Muscle of arm (tissue), 12 donors: ENCODE measurements around the gene ZNRF4. TPM values are rescaled to one million over a fixed set of nuclear protein-coding genes. Genes with fewer than 3 reads are reported as not detected.
A peak's percentile ranks its signal among the peaks of the same experiment; 100 is the strongest.

ENCODE experiments used
- DNase-seq: peaks from one replicate; pipeline ENCODE4 v3.0.0-alpha.2; 2013
- polyA plus RNA-seq, 12 donors: library from polyadenylated mRNA; unstranded; fragments of 120-200 nt; gene quantifications; one replicate each; pipeline ENCODE4 v1.2.1, GENCODE V29; 2013; ENCODE audit not compliant: insufficient read length in 12 of 12

ZNRF4 gene
- polyA plus RNA-seq, 12 donors, result not detected

DNA sequence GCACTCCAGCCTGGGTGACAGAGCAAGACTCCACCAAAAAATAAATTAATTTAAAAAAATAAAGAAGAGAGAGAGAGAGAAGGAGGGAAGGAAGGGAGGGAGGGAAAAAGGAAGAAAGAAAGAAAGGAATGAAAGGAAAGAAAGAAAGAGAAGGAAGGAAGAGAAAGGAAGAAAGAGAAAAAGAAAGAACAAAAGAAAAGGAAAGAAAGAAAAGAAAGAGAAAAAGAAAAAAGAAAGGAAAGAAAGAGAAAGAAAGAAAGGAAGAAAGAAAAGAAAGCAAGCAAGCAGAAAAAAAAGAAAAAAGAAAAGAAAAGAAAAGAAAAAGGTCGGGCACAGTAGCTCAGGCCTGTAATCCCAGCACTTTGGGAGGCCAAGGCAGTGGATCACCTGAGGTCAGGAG is 14.9 kb upstream of the ZNRF4 start:
- no peak for DNase-seq

DNA sequence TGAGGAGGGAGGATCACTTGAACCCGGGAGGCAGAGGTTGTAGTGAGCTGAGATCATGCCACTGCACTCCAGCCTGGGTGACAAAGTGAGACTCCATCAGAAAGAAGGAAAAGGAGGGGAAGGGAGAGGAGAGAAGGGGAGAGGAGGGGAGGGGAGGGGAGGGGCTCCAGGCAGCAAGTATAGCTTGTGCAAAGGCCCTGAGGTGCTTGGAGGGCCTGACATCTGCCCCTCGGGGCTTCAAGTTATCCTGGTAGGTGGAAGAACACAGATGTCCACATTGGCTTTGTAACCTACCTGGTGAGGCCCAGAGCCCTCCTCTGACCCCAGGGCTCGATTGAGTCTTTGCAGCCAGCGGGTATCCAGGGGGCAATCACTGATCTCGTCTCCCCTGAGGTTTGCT is 11.5 kb upstream of the ZNRF4 start:
- no peak for DNase-seq

DNA sequence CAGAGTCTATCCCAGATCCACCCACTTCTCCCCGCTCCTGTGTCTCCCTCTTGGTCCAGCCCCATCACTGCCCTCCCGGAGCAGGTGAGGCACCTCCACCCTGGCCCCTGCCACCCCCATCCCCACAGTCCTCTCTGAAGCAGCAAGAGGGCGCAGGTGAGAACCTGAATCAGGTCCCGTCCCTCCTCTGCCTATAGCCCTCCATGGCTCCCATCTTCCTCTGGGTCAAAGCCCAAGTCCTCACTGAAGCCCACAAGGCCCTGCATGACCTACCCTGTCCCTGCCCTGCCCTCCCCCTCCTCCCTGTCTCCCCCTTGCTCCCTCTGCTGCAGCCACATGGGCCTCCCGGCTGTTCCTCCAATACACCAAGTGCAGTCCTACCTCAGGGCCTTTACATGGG is 10.8 kb upstream of the ZNRF4 start:
- DNase-seq, result no peak

DNA sequence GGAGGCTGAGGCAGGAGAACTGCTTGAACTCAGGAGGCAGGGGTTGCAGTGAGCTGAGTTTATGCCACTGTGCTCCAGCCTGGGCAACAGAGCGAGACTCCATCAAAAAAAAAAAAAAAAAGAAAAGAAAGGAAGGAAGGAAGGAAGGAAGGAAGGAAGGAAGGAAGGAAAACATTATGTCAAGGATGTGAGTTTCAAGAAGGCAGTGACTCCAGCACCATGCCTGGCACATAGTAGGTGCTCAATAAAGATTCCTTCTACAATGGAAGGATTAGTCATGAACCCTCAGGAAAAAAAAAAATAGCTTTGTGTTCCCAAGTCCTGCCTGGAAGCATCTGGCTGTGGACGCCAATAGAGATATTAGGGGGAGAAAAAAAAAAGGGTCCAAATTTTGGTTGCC is 10.1 kb upstream of the ZNRF4 start:
- DNase-seq, result no peak

DNA sequence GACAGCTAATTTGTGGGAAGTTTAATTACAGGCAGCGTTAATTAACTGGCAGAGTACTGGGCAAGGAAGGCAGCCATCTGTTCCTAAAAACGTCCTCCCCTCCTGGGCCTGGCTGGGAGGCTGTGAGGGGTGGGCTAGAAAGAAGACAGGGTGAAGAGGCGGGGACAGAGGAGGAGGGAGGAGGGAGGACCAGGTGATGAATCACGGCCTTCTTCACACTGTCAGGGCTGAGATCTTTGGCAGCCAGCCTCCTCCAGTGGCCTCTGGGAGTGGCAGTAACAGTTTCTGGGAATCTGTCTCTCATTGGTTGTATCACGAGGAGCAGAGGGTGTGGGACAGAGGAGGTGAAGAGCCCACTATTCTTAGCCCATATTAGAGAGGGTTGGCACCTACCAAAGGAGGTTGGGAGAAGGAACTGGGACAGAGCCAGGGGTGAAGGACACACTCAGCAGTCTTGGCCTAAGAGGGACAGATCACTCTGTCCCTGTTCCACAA is 9.6 kb upstream of the ZNRF4 start:
- DNase-seq, result no peak

DNA sequence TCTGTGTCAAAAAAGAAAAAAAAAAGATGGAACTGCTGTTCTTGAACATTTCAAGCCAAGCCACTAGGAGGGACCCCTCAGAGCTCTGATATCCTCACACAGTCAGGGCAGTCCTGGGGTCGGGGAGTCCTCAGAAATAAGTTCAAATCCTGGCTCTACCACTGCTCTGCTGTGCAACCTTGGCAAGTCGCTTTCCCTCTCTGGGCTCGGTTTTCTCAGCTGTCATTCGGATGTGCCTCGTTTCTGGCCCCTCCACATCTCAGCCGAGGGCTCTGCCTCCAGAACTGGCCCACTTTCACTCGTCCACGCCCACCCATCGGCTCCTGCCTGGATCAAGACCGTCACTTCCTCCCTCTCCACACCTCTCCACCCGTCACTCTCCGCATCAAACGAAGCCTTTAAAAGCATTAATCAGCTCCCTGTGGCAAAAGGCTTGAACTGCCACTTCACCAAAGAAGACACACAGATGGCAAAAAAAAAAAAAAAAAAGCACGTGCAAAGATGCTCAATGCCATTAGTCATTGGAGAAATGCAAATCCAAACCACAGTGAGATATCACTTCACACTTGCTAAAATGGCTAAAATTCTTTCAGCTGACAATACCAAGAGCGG is 7.4 kb upstream of the ZNRF4 start:
- no peak for DNase-seq

DNA sequence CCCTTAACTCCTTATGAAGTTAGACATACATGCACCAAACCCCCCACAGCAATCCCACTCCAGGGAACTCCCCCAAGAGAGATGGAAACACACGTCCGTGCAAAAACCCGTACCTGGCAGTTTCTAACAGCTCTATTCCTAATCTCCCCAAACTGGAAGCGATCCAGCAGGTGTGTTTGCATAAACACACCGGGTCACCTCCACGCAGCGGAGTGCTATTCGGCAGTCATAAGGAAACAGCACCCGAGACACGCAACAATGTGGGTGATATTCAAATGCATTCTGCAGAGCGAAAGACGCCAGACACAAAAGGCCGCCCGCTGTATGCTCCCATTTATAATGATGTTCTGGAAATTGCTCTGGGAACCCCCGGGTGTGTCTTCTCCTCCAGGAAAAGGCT is 6.8 kb upstream of the ZNRF4 start:
- DNase-seq, result no peak

DNA sequence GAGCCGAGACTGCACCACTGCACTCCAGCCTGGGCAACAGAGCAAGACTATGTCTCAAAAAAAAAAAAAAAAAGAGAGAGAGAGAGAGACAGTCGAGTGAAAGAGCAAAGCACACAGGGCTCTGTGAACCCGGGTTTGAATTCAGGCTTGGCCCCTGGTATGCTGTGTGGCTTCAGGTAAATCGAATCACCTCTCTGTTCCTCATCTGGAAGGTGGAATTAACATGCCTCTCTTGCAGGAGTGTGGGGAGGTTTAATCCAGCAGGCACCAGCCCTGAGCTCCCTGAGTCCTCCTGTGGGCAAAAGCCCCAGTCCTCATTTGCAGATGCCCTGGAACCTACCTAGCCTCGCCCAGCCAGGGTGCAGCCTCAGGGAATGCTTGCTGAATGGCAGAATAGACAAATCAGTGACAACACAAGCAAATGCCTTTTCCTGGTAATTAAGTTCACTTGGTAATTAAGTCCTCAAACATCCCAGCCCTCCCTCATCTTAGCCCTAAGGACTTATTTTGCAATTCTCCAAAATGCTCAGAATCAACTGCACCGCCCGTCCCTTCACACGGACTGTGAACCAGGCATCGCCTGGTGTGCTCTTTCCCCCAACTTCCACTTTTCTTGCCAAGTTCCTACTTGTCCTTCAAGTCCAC is 4.6 kb upstream of the ZNRF4 start:
- DNase-seq, result no peak

DNA sequence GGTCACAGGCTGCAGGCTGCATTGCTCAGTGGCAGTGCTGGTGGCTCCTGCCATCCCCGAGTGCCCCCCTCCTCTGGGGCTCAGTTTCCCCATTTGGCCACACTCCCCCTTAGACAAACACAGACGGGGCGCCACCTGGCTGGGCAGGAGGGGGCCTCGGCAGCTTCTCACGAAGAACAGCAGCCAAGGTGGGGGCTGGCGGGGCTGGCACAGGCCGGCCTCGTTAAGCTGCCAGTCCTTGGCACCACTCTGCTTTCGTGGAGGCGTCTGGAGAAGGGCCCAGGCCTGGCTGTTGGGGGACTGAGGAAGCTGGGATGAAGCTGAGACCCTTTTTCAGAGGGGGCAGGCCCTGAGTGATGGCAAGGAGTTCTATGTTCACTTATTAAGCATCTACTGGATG is 3.7 kb upstream of the ZNRF4 start:
- no peak for DNase-seq

DNA sequence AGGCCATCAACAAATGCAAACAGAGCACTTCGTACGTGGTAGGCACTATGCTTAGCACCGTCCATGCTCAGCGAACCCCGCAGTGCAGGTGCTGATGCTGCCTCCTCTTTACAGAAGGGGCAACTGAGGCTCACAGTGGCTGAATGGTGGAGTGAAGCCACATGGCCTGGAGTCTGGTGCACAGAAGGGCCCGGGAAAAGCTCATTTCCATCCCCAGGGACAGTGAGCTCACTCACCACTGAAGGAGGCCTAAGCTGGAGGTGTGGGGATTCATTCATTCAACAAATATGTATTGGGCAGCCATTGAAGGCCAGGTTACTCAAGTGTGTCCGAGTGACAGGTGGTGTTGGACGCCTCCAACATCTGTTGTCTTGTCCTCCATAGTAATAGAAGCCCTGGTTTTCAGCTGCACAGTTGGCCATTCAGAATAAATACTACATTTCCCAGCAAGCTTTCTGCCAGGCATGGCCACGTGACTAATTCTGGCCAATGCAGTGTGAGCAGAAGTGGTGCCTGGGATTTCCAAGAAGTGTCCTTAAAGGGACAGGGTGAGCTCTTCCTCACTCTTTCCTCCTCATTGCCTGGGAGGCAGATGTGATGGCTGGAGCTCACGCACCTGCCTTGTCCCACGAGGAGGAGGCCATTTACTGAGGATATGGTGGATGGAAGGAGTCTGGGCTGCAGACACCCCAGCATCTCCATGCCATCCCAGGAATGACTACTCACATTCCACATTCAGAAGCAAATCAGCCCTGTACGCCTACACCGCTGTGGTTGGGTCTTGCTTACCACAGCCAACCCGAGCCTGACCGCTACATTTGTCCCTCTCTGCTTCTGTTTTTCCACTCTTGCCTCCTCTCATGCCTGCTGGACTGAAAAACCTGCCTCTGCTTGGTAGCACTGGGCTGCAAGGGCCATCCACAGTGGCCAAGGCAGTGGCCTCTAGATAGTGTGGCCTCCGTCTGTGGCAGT is 2.3 kb upstream of the ZNRF4 start:
- DNase-seq, result no peak

DNA sequence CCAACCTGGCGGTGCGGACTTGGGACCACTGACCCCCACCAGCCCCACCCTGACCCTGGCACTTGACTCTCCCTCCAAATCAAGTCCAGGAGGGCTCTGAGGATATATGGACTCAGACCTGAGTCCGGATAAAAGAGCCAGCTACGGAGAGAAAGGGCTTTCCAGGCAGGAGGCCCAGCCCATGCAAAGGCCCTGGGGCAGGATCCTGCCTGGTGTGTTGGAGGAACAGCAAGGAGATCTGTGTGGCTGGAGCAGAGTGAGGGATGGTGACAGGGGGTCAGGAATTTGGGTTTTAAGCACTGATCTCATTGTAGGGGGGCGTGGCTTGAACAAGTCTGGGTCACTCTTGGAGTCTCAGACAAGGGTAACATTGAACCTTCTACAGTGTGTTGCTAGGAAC is 474 bp upstream of the ZNRF4 start:
- no peak for DNase-seq

DNA sequence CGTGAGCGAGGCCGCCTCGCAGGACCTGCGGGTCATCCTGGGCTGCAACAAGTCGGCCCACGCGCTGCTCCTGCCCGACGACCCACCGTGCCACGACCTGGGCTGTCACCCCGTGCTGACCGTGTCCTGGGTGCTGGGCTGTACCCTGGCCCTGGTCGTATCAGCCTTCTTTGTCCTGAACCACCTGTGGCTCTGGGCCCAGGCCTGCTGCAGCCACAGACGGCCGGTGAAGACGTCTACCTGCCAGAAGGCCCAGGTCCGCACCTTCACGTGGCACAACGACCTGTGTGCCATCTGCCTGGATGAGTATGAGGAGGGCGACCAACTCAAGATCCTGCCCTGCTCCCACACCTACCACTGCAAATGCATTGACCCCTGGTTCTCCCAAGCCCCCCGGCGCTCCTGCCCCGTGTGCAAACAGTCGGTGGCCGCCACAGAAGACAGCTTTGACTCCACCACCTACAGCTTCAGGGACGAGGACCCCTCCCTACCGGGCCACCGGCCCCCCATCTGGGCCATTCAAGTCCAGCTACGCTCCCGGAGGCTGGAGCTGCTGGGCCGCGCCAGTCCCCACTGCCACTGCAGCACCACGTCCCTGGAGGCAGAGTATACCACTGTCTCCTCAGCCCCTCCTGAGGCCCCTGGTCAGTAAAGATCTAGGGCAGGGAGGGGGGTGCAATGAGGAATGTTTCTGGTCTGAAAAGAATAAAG is 1.1 kb downstream of the ZNRF4 start:
- DNase-seq, result no peak

DNA sequence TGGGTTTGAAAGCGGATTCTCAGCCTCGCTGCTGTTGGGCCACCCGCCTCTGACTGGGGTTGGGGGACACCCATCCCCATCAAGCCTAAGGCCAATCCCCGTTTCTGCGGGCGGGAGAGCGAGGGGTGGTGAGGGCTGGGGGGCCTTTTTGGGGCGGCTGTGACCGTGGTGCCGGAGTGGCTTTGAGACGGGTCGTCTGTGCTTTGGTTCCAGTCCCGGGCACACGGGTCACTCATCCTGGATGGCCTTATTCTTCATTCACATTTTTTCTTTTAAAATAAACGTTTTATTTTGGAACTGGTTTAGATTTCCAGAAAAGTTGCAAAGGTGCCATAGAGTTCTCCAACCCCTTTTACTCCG is 1.6 kb downstream of the ZNRF4 start:
- DNase-seq, result no peak

DNA sequence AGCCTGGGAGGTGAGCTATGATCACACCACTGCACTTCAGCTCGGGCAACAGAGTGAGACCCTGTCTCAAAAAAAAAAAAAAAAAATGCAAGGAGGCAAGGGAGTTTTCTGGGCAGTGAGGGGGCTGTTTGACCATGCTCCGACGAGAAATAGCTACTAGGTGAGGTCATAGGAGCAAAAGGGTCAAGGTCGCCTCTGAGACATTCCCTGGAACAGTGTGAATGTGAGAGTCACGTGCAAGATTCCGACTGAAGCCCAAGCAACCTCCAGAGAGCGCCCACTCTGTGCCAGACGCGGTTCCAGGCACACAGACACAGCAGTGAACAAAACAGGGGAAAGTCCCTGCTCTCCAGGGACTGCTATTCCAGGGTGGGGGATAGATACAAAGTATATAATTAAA is 2.5 kb downstream of the ZNRF4 start:
- no peak for DNase-seq

DNA sequence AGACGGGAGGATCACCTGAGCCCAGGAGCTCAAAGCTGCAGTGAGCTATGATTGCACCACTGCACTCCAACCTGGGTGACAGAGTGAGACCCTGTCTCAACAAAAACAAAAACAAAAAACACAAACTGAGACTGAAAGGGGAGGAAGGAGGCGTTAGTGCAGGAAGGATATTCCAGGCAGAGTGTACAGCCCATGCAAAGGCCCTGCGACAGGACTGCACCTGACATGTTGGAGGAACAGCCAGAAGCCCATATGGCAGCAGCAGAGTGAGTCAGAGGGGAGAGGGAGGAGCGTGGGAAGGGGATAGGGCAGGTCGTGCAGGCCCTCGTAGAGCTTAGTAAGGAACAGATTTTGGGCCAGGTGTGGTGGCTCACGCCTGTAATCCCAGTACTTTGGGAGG is 3.2 kb downstream of the ZNRF4 start:
- DNase-seq, result no peak

DNA sequence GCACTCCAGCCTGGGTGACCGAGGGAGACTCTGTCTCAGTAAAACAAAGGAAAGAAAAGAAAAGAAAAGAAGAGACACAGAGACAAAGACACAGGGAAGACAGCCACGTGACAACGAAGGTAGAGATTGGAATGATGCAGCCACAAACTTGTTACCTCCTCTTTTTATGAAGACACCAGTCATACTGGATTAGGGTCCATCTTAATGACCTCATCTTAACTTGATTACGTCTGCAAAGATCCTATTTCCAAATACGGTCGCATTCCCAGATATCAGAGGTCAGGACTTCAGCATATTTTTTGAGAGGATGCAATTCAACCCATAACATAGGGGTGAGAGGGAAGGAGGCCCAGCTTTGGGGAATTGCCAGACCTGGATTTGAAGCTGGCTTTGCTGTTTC is 4.1 kb downstream of the ZNRF4 start:
- DNase-seq, result no peak

DNA sequence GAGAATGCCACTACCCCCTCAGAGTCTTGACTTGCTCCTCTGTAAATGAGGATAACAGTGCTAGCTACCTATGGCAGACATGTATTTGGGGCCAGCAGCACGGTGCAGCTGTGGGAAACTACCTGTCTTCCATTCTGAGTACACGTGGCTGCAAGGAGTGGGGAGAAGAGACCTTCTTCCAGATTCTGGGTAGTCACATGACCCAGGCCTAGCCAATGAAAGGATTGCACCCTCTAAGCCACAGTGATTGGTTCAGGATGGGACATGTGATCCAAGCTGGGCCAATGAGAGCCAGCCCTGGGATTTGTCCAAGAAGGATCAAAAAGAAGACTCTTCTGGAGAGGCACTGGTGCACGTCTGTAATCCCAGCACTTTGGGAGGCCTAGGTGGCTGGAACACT is 5.5 kb downstream of the ZNRF4 start:
- DNase-seq, result no peak

DNA sequence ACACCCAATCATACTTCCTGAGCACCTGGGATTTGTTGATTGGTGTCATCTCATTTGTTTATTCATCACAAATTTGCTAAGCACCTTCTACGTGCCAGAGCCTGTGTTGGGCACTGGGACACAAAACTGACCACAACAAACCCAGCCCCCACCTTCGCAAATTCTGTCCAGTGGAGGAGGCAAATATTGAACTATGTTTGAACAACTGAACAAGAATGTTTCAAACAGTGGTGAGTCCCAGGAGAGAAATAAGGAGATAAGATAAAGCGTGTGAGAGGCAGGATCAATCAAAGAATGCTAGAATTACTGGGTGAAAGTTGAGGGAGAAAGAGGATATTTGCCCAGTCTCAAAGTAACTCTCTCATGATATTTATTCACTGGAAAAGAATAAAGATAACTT is 8.7 kb downstream of the ZNRF4 start:
- no peak for DNase-seq

DNA sequence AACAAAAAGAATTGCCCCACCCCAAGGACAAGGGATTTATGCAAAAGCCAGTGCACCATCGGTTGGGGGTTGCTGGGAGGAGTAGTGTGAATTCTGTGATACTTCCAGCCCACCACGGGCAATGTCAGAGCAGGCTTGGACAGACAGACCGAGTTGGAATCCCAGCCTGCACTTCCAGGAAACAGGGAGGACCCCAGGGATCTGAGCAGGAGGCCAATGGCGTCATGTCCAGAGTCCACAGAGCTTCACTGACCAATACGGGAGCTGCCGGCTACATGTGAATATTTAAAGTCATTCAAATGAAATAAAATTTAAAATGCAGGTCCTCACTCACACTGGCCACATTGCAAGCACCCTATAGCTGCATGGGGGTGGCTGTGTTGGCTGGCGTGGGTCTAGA is 10.9 kb downstream of the ZNRF4 start:
- peak; percentile 30 for DNase-seq

DNA sequence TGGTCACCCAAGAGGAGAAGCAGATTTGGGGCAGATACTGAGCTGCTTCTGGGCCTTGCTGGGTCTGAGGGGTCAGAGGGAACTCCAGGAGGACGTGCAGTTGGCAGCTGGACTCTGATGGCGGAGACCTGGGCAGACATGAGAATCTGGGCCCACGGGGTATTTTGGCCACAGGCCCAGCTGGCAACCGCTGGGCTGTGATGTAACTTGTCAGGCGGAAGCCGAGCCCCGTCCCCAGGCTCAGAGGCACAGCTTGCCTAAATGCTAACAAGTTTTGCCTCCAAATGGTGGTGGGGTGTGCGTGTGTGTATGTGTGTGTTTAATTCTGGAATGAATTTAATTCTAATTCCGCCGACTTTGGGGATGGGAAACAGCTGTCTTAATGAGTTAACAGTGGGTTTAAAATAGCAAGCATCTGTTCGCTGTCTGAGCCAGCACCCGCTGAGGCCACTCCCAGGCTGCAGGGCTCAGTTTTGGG is 11.6 kb downstream of the ZNRF4 start:
- DNase-seq, result peak; percentile 38

DNA sequence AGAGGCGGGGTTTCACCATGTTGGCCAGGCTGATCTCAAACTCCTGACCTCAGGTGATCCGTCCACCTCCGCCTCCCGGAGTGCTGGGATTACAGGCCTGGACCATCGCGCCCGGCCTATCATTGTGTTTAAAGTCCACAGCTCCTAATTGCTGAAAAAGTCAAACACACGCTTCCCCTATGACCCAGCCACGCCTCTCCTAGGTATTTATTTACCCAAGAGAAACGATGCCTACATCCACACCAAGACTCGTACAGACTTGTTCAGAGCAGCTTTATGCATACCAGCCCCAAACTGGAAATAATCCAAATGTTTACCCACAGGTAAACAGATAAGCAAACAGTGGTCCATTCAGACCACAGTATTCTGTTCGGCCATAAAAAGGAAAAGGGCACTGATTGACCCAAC is 15.1 kb downstream of the ZNRF4 start:
- DNase-seq, result no peak

DNA sequence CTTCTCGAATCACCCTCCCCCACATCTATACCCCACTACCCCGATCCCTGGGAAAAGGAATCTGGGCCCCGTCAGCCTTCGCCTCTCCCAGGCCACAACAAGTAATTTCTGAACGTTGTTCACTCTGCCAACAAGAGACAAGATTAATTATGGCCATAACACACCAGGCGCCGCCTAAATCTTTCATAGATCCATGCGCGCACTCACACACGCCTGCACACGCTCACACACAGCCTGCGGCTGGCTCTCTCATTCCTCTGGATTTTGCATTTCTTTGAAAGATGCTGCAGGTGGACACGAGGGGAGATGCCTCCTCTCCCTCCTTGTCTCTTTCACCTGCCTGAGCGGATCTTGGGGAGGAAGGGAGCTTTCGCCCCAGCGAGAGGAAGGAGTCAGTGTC is 17.1 kb downstream of the ZNRF4 start:
- DNase-seq, result no peak
